Ascending aorta (tissue), 2 donors: Measurements from ENCODE around the gene CENPP. TPM values are rescaled to one million over a fixed set of nuclear protein-coding genes. Genes with fewer than 3 reads are reported as not detected.

Experiments used
- DNase-seq, 2 donors: peaks; one replicate each; pipeline ENCODE4 v3.0.0-alpha.2; 2019; ENCODE audit warnings: low spot score in 2 of 2
- H3K27ac ChIP-seq, 2 donors: fragments of 200-600 bp; sonication (generic); one replicate each; pipeline ENCODE4 v1.5.1; 2016 to 2017; ENCODE audit warnings: mild to moderate bottlenecking in 1 of 2
- H3K27me3 ChIP-seq: fragments of 200-600 bp; sonication (generic); one replicate; pipeline ENCODE4 v1.5.1; 2017
- H3K36me3 ChIP-seq, 2 donors: fragments of 200-600 bp; sonication (generic); one replicate each; pipeline ENCODE4 v1.5.1; 2016
- H3K4me1 ChIP-seq, 2 donors: fragments of 200-600 bp; sonication (generic); one replicate each; pipeline ENCODE4 v1.5.1; 2016 to 2017; ENCODE audit warnings: mild to moderate bottlenecking in 1 of 2
- H3K4me3 ChIP-seq, 2 donors: fragments of 200-600 bp; sonication (generic); one replicate each; pipeline ENCODE4 v1.5.1; 2016 to 2017; ENCODE audit warnings: mild to moderate bottlenecking in 1 of 2
- H3K9me3 ChIP-seq, 2 donors: fragments of 200-600 bp; sonication (generic); one replicate each; pipeline ENCODE4 v1.5.1; 2016
- CTCF ChIP-seq, 3 experiments: fragments of 200-600 bp in 2 of 3; fragments of 450-650 bp in 1 of 3; sonication (generic) in 2 of 3; IDR thresholded peaks; one replicate each; pipeline ENCODE4 v1.5.1; 2016 to 2019; ENCODE audit warnings: antibody characterized with exemption in 3 of 3, mild to moderate bottlenecking in 1 of 3, moderate library complexity in 1 of 3
- intact Hi-C: fragments of 100-400 bp; cut with DNase I; formaldehyde crosslinking; loops from one replicate; pipeline ENCODE4 v1.15.1; 2023
- total RNA-seq: library from RNA; depleted of rRNA; stranded (reverse); fragments of >200 nt; gene quantifications from one replicate; pipeline ENCODE4 v1.1.0, GENCODE V29; 2016

The CENPP gene
- total RNA-seq, 1 donor from 2014 or later = 0.43 TPM

- Histone ChIP-seq H3K4me1 (no peaks in the 10 kb centered on the region), H3K4me3 (no peak overlapping the region), H3K9me3 (no peaks in the 10 kb centered on the region), H3K27ac (no peak overlapping the region), H3K27me3 (no peaks in the 10 kb centered on the region), H3K36me3 (no peaks in the 10 kb centered on the region)
- DNase-seq = no peak
- intact Hi-C loops = no loop called here
- TF ChIP-seq CTCF (IDR thresholded peaks at IDR 0.05) = no peak
Observed at GRCh38 chr9:92547356-92547755, 221.6 kb downstream of the CENPP start.

GRCh38 chr9:92550765-92551164, 225.0 kb downstream of the CENPP start:
- Histone ChIP-seq H3K27ac (no peak overlapping the region), H3K27me3 (no peaks in the 10 kb centered on the region), H3K4me3 (no peak overlapping the region), H3K36me3 (no peaks in the 10 kb centered on the region), H3K4me1 (no peaks in the 10 kb centered on the region), H3K9me3 (no peaks in the 10 kb centered on the region)
- intact Hi-C loops = no loop called here
- no peak for DNase-seq
- no peak for TF ChIP-seq CTCF (IDR thresholded peaks at IDR 0.05)

DNA sequence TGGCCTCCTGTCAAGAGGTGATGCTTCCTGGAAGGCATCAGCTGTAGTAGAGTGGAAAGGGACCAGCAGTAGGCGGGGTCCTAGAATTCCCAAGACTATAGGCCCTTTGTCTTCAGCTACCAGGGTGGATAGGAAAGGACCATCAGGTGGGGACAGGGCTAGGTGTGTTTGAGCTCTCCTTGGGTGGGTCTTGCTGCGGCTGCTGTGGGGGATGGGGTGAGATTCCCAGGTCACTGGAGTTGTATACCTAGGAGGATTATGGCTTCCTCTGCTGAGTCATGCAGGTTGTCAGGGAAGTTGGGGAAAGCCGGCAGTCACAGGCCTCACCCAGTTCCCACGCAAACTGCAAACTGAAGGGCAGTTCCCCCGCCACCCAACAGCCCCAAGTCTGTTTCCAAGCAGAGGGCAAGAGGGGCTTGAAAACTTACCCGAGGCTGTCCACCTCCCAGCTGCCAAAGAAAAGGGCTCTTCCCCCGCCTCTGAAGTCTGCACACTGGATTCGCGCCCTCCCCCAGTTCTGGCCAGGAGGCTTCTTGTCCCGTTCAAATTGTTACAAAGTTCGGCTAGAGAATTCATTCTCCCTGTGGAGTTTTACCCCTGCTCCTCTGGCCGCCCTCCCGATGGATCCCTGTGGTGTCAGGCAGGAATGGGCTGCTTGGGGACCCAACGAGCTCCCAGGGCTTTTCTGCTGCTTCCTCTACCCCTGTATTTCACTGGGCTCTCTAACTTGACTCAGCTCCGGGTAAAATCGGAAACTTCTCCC, 233.0 kb downstream of the CENPP start:
- Histone ChIP-seq H3K4me3 (no peak overlapping the region), H3K27me3 (no peaks in the 10 kb centered on the region), H3K27ac (no peak overlapping the region), H3K36me3 (no peaks in the 10 kb centered on the region), H3K4me1 (peaks cover 0 to 2% of the 10 kb centered on the region in 2 donors), H3K9me3 (no peaks in the 10 kb centered on the region)
- no peak for TF ChIP-seq CTCF (IDR thresholded peaks at IDR 0.05)
- no peak for DNase-seq
- intact Hi-C loops = no loop called here

DNA sequence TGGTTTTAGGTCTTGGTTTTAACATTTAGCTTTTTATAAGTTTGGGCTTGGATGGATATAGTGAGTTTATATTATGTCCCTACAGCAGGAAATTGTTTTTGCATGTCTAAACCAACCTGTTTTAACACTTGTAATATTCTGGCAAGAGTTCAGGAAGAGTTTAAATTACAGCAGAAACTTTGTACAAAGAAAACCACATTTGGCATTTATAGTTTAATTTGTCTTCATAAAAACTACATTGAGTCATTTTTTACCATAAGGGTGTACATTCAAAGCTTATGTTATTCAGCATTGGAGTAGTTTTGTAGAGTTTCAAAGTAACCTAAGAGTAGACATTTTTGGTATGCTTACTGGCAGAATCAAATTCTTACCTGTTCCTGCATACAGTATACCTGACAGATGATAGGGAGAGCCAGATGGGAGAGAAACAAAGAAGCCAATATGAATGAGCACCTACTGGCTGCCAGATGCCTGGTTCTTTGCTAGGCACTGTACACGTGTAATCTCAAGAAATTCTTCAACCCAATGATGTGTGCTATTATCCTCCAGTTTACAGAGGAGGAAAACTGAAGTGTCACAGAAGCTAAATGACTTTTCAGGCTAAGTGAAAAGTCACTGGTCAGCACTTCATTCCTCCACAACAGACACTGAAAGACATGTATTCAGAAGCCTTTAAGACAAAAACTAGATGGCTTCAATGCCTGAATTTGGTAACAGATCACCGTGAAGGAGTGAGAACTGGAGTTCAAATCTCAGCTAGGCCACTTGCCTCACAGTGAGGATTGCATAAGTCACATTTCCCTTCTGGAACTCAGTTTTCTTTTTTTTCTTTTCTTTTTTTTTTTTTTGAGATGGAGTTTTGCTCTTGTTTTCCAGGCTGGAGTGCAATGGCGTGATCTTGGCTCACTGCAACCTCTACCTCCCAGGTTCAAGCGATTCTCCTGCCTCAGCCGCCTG, 235.9 kb downstream of the CENPP start:
- intact Hi-C loops = loop anchor here (5.0 kb wide), 1 partner anchor 36 kb away; no protein-coding TSS in a partner anchor
- Histone ChIP-seq H3K27ac (no peak overlapping the region), H3K4me3 (no peak overlapping the region), H3K9me3 (peaks cover 0 to 7% of the 10 kb centered on the region in 2 donors), H3K4me1 (peaks cover 3 to 8% of the 10 kb centered on the region in 2 donors), H3K36me3 (no peaks in the 10 kb centered on the region), H3K27me3 (no peaks in the 10 kb centered on the region)
- DNase-seq = no peak
- TF ChIP-seq CTCF (IDR thresholded peaks at IDR 0.05) = no peak

GRCh38 chr9:92562461-92562967, 236.8 kb downstream of the CENPP start:
- no peak for DNase-seq
- intact Hi-C loops = loop anchor here (5.0 kb wide), 1 partner anchor 35 kb away; no protein-coding TSS in a partner anchor
- no peaks in the 10 kb centered on the region for H3K27me3 ChIP-seq
- H3K36me3 ChIP-seq = no peaks in the 10 kb centered on the region
- TF ChIP-seq CTCF (IDR thresholded peaks at IDR 0.05) = no peak
- no peak overlapping the region for H3K4me3 ChIP-seq
- peaks cover 3 to 8% of the 10 kb centered on the region in 2 donors for H3K4me1 ChIP-seq
- no peak overlapping the region for H3K27ac ChIP-seq
- H3K9me3 ChIP-seq = peaks cover 0 to 7% of the 10 kb centered on the region in 2 donors
